Stimulated activated CD8-positive, alpha-beta memory T cell treated with anti-CD3 and anti-CD28 coated beads, Interleukin-12 subunit alpha, Interleukin-12 subunit beta, amount 100 ng/mL, for 24 hours (primary cell): ENCODE data around the gene NCF2.

ENCODE experiments used
- DNase-seq: peaks from one replicate; pipeline ENCODE4 v3.0.0-alpha.2; 2020; ENCODE audit errors: extremely low read depth

NCF2 gene

DNA sequence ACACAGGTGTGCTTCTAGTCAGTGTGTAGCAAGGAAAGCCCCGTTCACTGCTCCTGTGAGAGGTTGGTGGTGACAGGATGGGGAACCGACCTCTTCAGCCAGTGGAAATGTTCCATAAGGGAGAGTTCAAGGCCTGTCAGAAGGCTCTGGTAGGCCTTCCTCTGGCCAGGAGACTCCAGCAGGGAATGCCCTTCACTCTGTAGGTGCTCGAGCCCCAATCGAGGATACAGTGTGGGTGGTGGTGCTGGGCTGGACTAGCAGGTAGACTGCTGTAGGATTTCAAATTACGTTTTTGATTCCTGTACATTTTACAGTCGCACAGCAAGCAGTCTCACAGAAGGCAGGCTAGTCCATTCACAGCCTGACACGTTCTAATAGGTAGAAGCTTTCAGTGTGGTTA is 37.8 kb downstream of the NCF2 start:
- no peak for DNase-seq

DNA sequence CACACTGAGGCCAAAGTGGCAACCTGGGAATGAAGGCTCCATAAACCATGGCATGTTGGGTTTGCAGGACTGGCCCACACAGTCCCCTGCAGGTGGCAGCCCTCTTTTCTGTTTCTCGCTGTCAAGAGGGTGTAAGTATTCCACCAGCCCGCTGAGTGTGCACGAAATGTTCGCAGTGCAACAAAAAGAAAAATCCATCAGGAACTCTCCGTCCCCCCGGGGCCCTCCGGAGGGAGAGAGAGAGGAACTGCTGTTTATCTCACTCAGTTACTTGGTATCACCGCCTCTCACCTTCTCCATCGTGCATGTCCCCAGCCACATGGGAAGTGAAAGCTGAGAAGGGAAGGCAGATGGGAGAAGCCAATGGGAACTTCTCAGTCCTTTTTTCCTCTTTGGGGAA is 38.3 kb downstream of the NCF2 start:
- no peak for DNase-seq

DNA sequence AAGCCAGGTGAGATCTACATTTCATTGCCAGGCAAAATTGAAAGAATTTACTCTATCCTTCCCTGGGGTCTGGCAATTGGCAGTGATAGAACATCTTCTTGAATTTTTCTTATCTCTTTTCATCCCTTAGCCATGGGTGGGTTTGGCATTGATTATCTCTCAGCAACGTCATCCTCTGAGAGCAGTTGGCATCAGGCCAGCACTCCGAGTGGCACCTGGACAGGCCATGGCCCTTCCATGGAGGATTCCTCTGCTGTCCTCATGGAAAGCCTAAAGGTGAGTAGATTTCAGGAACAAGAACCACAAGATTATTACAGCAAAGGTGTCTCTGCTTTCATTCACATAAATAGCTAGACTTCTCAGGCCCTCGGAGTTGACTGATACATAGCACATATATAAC is 39.3 kb downstream of the NCF2 start:
- DNase-seq: no peak

DNA sequence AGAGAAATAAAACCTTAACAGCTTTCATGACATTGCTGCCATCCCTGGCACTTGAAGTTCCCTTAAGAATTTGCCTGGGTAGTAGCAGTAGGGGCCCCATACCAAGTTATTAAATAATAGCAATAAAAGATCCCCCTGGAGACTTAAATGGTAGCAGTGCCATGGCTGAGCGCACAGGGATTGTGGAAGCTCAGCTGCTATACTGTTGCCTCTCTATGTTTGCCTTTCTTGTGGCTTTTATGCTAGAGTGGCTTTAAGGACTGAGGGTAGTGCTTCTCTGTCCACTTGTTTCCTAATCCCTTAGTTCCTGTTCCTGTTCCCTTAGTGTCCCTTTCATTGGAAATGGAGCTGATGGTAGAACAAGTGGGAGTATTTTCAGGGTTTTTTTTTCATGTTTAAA is 42.1 kb downstream of the NCF2 start:
- no peak for DNase-seq

DNA sequence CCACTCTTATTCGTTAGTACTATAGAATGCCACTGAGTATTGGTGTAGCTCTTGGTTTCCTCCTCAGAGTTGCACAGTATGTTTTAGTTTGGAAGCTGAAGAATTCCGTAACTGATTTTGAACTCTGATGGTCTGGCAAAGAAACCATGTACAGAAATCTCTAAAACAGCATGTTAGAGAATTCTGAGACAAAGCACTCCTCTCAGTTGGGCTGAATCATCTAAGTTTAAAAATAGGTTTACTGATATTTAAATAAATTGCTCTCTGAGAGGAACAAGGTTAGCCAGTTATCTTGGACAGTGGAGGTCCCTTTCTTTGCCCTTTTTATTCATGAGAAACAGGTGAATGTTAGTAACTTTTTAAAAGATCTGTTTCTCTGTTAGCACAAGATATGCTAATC is 43.8 kb downstream of the NCF2 start:
- no peak for DNase-seq

DNA sequence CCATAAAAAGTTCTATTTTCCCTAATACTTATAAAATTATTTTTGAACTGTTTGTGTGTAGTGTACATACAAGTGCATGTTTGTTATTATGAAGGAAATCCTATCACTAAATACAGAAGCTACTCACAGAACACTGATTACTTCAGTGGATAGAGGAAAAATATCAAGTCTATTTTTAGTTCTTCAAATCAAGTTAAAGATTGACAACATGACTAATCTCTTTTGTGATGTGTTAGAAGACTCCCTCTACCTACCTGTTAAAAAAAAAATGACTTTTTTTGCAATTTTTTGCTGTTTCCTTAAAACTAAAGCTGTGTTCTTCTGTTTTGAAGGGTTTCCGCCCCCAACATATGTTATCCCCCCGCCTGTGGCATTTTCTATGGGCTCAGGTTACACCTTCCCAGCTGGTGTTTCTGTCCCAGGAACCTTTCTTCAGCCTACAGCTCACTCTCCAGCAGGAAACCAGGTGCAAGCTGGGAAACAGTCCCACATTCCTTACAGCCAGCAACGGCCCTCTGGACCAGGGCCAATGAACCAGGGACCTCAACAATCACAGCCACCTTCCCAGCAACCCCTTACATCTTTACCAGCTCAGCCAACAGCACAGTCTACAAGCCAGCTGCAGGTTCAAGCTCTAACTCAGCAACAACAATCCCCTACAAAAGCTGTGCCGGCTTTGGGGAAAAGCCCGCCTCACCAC is 45.5 kb downstream of the NCF2 start:
- no peak for DNase-seq

DNA sequence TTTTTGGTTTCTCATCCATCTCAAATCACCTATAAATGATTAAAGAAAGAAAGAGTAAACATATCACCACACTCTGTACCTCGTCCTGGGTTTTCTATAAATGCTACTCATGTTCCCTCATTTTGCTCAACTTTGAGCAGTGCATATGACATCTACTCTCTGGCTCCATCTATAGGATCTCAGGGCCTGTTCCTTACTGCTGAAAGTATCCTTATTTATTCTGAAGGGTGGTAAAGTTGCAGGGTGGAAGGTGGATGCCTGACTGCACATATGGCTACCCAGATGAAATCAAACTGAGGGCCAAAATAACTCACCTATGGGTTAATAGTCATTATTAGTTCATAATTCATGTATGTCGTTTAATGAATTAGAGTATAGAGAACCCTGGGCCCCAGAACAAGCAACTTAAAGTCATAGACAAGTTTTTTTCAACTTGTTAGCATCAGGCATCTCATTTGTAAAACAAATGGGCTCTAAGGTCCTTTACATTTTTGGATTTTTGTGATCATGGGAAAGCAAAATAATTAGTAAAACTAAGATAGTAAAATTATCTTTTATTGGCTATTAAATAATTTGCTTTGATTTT is 46.5 kb downstream of the NCF2 start:
- DNase-seq: no peak

DNA sequence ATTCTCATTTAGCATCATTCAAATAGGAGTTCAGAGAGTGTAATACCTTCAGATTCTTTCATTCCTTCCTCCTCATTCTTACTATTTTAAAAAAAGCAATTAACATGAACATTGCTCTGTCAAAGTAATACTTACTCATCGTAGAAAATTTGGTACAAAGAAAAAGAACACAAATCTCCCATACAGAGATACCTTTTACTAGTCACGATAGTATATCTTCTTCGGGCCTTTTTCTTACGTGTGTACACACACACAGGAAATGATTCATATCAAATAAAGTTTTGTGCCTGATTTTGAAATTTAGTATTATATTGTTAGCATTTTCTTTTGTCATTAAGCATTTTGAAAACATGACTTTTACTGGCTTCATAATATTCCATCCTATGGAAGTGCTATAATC is 52.9 kb downstream of the NCF2 start:
- DNase-seq: no peak

DNA sequence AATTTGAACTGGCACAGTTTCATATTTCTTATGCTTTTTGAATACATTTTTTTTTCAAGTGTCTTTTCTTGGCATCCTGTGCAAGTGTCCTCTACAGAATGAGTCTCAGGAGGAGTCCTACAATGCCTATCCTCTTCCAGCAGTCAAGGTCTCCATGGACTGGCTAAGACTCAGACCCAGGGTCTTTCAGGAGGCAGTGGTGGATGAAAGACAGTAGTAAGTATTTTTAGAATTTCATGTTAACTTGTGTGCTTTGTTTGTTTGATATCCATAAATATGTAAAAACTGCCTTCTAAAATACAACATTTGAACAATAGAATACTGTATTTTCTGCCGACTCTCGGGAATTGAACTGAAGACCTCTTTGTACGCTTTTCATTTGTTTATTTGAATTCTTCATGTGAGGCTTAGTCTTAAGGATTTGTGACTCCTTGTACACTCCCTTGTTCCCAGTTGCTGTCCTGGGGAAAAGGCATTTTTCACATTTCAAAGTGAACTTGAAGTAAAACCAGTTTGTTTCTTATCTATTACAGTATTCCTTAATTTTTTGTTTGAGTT is 56.6 kb downstream of the NCF2 start:
- DNase-seq: no peak

DNA sequence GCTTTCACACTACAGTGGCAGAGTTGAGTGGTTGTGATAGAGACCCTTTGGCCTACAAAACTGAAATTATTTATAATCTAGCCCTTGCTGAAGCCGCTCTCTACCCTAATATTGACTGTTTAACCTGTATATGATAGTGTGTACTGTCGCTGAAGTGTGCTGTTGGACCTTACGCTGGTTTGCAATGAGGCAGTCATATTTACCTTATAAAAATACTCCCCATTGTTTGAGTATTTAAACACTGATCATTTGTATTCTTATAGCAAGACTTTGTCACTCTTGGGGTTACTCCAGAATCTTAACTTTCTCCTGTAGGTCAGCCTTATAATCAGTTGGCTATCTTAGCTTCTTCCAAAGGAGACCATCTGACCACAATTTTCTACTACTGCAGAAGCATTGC is 61.7 kb downstream of the NCF2 start:
- DNase-seq: no peak

DNA sequence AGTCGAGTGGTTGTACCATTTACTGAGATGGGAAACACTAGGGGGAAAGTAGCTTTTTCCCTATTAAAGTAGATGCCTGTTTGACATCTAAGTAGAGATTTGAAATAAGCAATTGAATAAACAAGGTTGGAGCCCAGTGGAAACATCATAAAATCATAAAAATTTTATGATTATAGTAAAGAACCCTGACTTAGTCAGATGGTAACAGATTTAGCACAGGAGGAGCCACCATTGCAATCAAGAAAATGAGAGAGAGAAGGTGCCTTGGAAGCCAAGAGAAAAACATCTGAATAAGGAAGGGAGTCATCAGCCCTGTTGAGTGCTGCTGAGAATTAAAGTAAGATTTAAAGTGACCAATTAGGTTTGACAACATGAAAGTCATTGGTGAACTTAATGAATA is 68.2 kb downstream of the NCF2 start:
- DNase-seq: no peak

DNA sequence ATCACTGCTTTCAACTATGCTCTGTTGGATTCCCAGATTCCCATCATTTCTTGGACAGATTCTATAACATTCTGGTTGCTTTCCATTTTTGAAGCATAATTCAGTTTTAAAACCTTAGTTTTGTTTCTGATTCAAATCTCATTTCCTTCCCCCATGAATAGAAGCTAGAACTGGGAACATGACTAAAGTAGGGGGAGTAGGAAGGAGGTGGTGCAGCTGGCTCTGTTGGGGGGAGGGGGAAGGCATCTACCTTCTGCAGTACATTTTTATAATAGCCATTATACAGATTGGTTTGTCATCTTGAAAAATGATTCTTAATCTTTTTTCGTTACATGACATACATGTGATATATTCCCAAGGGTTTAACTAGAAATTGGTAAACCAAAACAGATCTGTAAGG is 69.9 kb downstream of the NCF2 start:
- no peak for DNase-seq

DNA sequence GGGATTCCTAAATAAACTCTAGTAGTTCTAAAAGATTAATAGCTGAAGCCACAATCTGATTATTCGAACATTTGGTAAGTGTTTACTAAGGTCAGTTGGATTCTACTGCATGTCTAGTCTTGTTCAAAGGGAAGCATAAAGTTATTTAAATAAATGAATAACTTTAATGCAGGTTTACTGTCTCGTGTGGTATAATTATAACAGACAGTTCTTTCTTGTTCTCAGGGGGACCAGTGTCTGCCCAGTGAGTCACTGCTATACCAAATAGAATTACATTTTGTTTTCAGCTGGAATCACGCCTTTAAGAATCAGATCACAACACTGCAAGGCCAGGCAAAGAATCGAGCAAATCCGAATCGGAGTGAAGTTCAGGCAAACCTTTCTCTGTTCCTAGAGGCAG is 72.9 kb downstream of the NCF2 start:
- DNase-seq: no peak

DNA sequence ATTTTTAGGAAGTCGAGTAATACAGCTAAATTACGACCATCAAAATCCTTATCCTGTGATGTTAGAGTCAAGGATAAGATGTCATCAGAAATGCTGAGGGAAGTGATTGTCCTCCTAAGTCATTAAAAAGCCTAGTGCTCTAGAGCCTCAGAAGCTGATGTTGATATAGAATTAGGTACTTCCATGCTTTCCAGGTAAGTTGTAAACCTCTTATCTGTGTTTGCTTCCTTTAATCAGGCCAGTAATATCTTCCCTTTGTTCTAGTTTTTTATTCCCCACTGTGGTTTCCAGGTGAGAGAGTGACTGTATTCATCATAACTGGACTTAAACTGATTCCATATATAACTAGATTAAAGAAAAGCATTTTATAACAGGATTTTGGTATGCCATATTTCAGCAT is 73.5 kb downstream of the NCF2 start:
- DNase-seq: no peak

DNA sequence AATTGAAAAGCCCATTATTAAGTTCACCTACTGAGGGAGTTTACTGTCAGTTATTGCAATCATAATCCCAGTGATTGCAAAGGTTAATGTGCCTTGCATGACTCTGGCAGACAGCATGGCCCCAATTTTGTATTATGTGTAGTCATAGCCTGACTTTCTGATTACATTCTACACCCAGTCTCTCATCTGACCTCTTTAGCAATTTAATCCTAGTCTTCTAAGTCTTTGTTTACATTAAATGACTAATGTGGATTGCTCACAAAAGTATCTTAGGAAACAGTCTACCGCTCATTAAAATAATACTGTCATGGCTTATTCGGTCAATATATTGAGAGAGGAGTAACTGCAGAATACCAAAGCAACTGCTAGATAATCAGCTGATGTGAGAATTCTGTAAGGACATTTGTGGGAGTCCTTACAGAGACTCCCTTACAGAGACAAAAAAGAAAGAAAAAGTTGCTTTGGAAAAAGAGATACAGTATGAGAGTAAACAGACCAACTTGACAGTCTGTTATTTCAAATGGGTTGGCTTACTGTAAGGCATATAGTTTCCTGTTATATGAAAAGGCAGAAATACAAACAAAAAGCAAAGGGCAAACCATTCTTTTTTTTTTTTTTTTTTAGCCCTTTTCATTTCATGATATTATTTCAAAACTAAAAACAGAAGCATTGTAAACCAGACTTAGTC is 75.1 kb downstream of the NCF2 start:
- no peak for DNase-seq

DNA sequence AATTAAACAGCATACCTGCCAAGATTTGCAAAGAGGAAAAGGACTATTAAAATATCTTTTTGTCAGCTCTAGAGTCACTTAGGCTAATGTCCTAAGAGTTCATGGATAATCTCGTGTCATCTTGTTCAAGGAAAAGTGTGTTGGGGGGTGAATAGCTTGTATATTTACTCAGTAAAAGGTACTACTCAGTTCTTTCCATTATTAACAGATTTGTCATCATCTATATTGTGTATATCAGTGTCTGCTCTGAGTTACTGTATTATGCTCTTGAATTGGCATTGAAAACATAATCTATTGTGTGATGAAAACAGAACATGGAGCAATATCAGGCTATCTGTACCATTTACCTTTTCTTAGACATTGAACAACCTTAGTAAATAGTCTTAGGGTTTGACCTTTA is 76.0 kb downstream of the NCF2 start:
- DNase-seq: no peak

DNA sequence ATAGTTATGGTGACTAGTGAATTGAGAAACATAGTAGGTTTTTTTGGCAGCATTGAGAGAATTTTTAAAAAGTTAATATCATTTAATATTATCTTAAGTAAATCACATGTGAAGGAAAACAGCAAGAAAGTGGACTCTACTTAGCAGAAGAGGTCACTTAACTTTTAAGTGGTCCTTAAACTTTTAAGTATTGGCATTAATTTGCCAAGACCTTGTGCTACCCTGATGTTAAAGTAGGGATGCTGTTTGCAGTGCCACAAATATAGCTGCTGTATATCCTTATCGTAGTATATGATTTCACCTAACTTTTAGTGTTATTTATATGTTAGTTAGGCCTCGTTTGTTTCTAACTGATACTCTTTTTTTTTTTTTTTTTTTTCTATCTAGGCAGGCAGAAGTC is 77.8 kb downstream of the NCF2 start:
- DNase-seq: no peak

DNA sequence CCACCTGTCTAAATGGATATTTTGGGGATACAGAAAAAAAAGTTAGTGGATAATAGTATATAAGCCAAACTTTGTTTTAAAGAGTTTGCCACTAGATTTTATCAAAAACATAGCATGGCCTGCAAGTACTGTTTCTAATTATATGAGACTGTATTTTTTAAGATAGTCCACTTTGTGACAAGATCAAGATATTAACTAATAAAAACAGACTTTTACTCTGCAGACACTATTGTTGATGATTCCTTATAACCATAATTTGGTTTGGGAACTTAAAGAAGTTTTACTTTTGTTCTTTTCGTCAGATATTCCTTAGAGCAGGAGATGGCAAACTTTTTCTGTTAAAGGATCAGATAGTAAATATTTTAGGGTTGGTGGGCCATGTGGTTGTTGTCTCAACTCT is 81.6 kb downstream of the NCF2 start:
- DNase-seq: no peak

DNA sequence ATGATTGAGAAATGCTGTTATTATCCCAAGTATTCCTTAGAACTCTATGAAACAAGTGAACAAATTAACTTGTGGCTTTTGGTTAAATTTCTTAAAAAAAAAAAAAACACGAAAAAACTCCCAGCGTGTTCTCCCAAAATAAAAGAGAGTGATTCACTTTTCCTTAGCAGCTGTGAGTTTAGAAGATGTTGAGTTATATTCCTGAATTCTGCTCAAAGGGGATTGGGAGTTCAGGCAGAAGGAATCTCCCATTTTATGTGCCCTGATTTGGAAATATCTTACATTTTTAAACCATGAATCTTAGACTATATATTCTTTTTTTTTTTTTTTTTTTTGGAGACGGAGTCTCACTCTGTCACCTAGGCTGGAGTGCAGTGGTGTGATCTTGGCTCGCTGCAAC is 83.7 kb downstream of the NCF2 start:
- DNase-seq: no peak
